Measurements from ENCODE around the gene LDLRAD4.
A peak's percentile ranks its signal among the peaks of the same experiment; 100 is the strongest.

The LDLRAD4 gene

GRCh38 chr18:13437796-13438506, 219.4 kb downstream of the LDLRAD4 start:
- intact Hi-C loops (cut with DNase I): no loop called here
- peak in 3 of 42 donors; percentile 7 to 35 (median 14) for DNase-seq

GRCh38 chr18:13438507-13439056, 220.0 kb downstream of the LDLRAD4 start:
- intact Hi-C loops (cut with DNase I): no loop called here
- DNase-seq: peak in 1 of 42 donors; percentile 7

- peak in 7 of 42 donors; percentile 3 to 38 (median 9) for DNase-seq
- intact Hi-C loops (cut with DNase I): no loop called here
Observed at GRCh38 chr18:13439461-13439860, 220.9 kb downstream of the LDLRAD4 start.

DNA sequence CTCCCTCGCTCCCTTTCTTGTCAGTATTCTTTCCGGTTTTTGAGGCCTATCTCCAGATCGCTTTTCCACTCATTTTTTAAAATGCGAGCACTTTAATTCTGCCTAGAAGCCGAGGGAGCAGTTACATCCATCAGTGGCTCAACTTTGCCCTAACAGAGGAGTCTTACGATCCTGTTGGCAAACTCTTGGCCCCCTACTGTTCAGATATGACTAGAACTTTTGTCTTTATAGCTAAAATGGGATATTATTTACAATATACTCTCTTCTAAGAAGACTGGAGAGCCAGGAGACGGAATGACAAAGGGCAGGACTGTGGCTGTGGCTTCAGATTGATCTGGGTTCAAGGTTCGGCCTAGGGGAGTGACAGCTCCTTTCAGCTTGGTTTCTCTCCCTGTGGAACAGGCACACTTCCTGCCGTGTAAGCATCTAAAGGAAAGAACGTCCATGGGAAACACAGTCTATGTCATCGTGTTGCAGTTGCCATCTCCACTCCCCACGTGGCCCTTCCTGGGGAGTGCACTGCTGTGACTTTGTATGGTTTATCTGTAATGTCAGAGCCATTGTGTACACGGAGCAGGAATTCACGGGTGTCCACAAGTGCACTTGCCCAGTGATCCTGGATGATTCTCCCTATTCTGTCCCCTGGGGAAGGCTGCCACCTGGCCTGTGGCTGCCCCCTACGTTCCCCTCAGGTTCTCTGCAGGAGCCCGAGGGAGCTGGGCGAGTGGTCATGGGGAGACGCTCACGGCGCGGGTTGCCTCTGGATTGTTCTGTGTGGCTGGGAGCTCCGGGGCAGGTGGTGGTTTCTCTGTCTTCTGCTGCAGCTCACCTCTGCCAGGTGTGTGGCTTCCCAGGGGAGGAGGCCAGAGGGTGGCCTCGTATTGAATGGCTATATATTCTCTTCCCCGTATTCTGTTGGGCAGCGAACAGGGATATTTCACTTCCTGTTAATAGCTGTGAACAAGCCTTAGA, 222.0 kb downstream of the LDLRAD4 start:
- peak in 7 of 42 donors; percentile 4 to 36 (median 8) for DNase-seq
- intact Hi-C loops (cut with DNase I): no loop called here

DNA sequence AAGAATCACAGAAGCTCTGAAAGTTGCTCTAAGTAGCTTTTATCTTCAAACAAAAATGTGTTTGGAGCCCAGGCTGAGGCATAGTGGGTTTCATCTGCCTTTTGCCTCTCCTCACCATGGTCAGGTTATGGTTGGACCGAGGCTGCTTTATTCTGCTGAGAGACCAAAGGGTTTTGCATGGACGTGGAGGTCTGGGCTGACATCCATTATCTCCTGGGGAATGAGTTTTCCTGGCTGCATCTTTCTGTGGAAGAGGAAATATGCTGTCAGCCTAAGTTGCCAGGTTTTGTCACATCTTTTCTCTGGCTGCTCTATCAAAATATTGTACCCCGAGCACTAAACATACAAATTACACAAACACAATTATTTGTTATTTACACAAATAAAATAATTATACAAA, 223.2 kb downstream of the LDLRAD4 start:
- DNase-seq: peak in 3 of 42 donors; percentile 2 to 5 (median 3)
- intact Hi-C loops (cut with DNase I): no loop called here

- peak in 5 of 42 donors; percentile 2 to 27 (median 23) for DNase-seq
- intact Hi-C loops (cut with DNase I): no loop called here
Observed at GRCh38 chr18:13442451-13442850, 223.9 kb downstream of the LDLRAD4 start.

DNA sequence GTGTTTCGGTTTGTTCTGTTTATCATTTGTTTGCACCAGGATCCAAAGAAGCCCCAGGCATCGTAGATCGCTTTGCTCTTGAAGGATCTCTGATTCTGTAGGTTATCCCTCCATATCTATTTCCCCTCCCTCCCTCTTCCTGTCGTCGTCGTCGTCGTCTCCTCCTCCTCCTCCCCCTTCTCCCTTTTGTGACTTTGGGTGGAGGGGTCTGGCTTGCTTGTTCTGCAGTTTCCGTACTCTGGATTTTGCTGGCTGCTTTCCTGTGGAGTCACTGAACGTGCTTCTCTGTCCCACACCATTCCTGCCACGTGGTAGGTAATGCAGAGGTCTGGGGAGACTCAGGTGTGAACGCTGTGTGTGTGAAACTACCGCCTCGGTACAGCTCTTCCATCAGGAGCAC, 225.0 kb downstream of the LDLRAD4 start:
- intact Hi-C loops (cut with DNase I): no loop called here
- peak in 5 of 42 donors; percentile 7 to 36 (median 29) for DNase-seq

- intact Hi-C loops (cut with DNase I): no loop called here
Observed at GRCh38 chr18:13444430-13445240, 226.1 kb downstream of the LDLRAD4 start.

GRCh38 chr18:13445241-13445897, 226.8 kb downstream of the LDLRAD4 start:
- DNase-seq: peak in 6 of 42 donors; percentile 3 to 29 (median 6)

More at GRCh38 chr18:13444430-13445240, 226.1 kb downstream of the LDLRAD4 start:
- DNase-seq: peak in 8 of 42 donors; percentile 1 to 30 (median 8)

GRCh38 chr18:13446024-13446423, 227.5 kb downstream of the LDLRAD4 start:
- peak in 8 of 42 donors; percentile 1 to 40 (median 17) for DNase-seq
- intact Hi-C loops (cut with DNase I): no loop called here

More at GRCh38 chr18:13445241-13445897, 226.8 kb downstream of the LDLRAD4 start:
- intact Hi-C loops (cut with DNase I): no loop called here

DNA sequence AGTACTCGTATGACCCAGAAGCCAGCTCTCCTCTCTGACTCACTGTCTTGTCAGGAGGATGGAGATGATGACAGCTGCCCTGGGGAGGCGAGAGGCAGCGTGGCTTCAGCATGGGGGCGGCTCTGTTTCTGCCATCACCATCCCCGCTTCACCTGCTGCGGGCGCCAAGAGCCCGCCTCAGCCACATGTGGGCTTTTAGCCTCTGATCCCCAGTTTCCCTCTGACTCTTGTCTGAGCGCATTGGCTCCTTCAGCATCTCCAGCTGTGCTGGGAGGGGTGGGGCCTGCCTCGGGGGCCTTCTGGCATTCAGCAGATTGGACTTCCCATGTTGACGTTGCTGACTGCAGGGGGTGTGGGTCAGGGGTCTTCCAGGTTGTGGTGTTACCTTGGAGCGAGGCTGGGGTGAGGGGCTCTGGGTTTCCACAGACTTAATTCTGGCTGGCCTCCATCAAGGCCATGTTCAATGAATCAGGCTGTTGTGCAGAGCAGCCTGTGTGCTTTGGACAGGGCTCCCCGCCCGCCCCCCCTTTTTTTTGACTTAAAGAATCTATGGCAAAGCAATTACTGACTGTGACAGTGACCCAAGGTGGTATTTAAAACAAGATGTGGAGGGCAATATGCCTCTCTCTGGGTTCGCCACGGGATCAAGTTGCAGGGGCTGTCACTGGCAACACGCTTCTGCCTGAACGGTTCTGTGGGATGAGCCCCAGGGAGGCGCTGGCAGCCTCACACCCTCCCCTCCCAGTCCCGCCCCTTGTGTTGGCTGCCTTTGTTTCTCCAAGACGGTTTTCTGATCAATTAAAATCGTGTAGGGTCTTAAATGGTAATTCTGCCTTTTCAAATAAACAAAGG, 228.3 kb downstream of the LDLRAD4 start:
- peak in 9 of 42 donors; percentile 7 to 58 (median 33) for DNase-seq

GRCh38 chr18:13447621-13448334, 229.2 kb downstream of the LDLRAD4 start:
- peak in 23 of 42 donors; percentile 29 to 80 (median 58) for DNase-seq
- intact Hi-C loops (cut with DNase I): no loop called here

More for the DNA sequence above, 228.3 kb downstream of the LDLRAD4 start:
- intact Hi-C loops (cut with DNase I): no loop called here

- DNase-seq: peak in 7 of 42 donors; percentile 10 to 49 (median 36)
- intact Hi-C loops (cut with DNase I): no loop called here
Observed at GRCh38 chr18:13448335-13448795, 229.8 kb downstream of the LDLRAD4 start.

DNA sequence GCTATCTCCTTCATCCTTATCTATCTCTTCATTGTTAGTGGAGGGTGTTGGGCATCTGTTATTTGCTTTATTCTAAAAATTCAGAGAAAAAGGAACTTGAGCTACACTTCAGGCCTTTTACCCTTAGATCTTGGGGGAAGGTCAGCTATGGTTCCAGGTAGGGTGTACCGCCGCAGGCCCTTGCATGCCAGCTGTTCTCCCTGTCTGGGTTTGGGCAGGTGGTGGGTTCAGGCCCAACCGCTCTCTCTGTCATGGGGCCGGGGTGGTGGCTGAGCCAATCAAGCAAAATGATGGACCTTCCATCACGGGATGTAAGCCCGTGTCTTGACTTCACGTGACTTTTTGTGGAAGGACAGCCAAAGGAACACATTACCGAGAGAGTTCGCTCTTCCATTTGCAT, 231.1 kb downstream of the LDLRAD4 start:
- DNase-seq: peak in 7 of 42 donors; percentile 6 to 16 (median 12)
- intact Hi-C loops (cut with DNase I): no loop called here

DNA sequence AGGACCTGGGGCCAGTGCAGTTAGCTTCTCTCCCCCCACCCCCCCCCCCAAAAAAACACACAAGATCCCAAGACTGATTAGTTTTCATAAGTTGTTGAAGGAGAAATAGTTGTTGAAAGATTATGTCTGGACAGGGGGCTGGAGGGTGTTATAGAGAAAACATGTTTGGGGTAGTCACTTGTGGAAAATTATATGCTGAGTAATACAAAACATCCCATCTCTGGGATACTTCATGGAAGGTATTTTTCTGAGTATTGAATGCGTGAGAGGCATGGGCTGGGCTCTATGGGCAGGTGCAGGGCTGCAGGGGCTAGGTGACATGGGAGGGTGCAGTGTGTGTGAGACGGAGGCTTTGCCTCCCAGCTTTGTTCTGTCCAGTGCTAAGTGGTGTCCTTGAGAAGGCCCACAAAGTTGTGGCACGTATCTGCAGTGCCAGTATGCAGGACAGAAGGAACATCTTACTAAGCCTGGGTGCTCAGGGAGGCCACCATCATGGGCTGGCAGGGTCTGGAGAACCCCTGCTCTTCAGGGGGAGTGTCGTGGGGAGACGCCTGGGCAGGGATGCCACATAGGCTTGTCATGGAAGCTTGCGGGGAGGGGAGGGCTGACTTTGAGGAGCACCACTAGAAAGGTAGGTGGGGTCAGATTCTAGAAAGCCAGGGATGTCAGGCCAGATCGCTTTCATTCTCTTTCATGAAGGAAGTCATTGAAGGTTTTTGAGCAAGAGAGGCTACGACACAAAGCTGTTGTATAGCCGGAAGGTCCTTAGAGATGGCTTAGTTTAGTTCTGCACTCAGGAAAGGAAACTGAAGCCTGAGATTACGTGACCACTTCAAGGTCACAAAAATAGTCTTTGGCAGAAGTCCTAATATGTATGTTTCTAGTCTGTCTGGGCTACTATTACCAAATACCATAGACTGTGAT, 232.0 kb downstream of the LDLRAD4 start:
- peak in 8 of 42 donors; percentile 8 to 32 (median 18) for DNase-seq
- intact Hi-C loops (cut with DNase I): no loop called here
